ENCODE measurements around the gene GMPR. TPM values are rescaled to one million over a fixed set of nuclear protein-coding genes. Genes with fewer than 3 reads are reported as not detected.

Gene GMPR
- total and polyA plus RNA-seq, 10 of the 15 experiments (the other 5 are each of a cell fraction or from before 2014, with no cell fraction given), result 0.15 to 1.8 (median 0.49) TPM; not detected in 1

- POLR2A ChIA-PET, result no interaction called here
- BruUV-seq (replicated peaks), result no TSS peak
- H3K27me3 ChIP-seq (replicated peaks in 1 of 2; ENCODE audit: control insufficient read depth in 2 of 2, insufficient read depth in 2 of 2, low read length in 1 of 2), result no peaks in the 10 kb centered on the region
- no peaks in the 10 kb centered on the region for H4K20me1 ChIP-seq (ENCODE audit: control insufficient read depth, insufficient read depth)
- H3K9me3 ChIP-seq (replicated peaks; ENCODE audit: control insufficient read depth, insufficient read depth, low read length), result no peaks in the 10 kb centered on the region
- no peak overlapping the region for H3K4me2 ChIP-seq (ENCODE audit: control insufficient read depth, insufficient read depth)
- TF ChIP-seq NFXL1 (IDR thresholded peaks at IDR 0.05; ENCODE audit: borderline replicate concordance) (no peak), KDM1A (IDR thresholded peaks at IDR 0.05; ENCODE audit: borderline replicate concordance) (no peak), ZNF217 (IDR thresholded peaks at IDR 0.05) (no peak)
- no peak overlapping the region for H3K27ac ChIP-seq (ENCODE audit: control insufficient read depth, insufficient read depth)
- SMC1A ChIA-PET (ENCODE audit: uncharacterized antibody, unreplicated experiment), result interaction anchor here (0.7 to 1.0 kb wide), 2 partner anchors 15 to 17 kb away, joined by 3 read pairs; no protein-coding TSS in a partner anchor
- intact Hi-C loops (cut with micrococcal nuclease; ENCODE audit: unreplicated experiment) (no loop called here), in situ Hi-C loops (cut with MboI) (no loop called here)
- H3K9ac ChIP-seq (ENCODE audit: control insufficient read depth, insufficient read depth, low read length), result no peak overlapping the region
- H3K79me2 ChIP-seq (ENCODE audit: control insufficient read depth, insufficient read depth, low read length), result no peaks in the 10 kb centered on the region
- 67% methylated on average over 3 of the region's 3 CpGs for WGBS (ENCODE audit: insufficient coverage, insufficient replicate concordance, low lambda C conversion rate, missing lambda C conversion rate)
- no peak overlapping the region for H3K4me3 ChIP-seq
- CTCF ChIA-PET, result interaction anchor here (0.9 kb wide), 1 partner anchor 12 kb away, joined by 3 read pairs; no protein-coding TSS in a partner anchor
- no peak for DNase-seq (ENCODE audit: low read depth, low spot score)
- no peaks in the 10 kb centered on the region for H3K4me1 ChIP-seq (ENCODE audit: control insufficient read depth, insufficient read depth, low read length)
- no peak overlapping the region for H2AFZ ChIP-seq (ENCODE audit: control insufficient read depth, low read depth, low read length)
- RAD21 ChIA-PET (ENCODE audit: unreplicated experiment), result interaction anchor here (0.7 kb wide), 1 partner anchor 1452 kb away, joined by 3 read pairs; no protein-coding TSS in a partner anchor
- ATAC-seq, result peak; percentile 66
- no peak for FAIRE-seq
- H3K36me3 ChIP-seq (ENCODE audit: control insufficient read depth in 2 of 2, insufficient read depth in 2 of 2, low read length in 1 of 2), result no peaks in the 10 kb centered on the region
Observed at GRCh38 chr6:16222826-16223225, 15.6 kb upstream of the GMPR start.

GRCh38 chr6:16223362-16223761 is 15.0 kb upstream of the GMPR start:
- no peak overlapping the region for H3K27ac ChIP-seq (ENCODE audit: control insufficient read depth, insufficient read depth)
- no TSS peak for BruUV-seq (replicated peaks)
- ChIA-PET POLR2A (interaction anchor here (1.0 kb wide), 1 partner anchor 974 kb away, joined by 4 read pairs; no protein-coding TSS in a partner anchor), CTCF (interaction anchor here (0.9 to 1.0 kb wide), 3 partner anchors 13 to 63 kb away, joined by 3 read pairs; no protein-coding TSS in a partner anchor), SMC1A (ENCODE audit: uncharacterized antibody, unreplicated experiment) (interaction anchor here (0.7 to 1.3 kb wide), 2 partner anchors 15 to 17 kb away, joined by 3 to 4 read pairs; no protein-coding TSS in a partner anchor), RAD21 (ENCODE audit: unreplicated experiment) (no interaction called here)
- H3K4me1 ChIP-seq (ENCODE audit: control insufficient read depth, insufficient read depth, low read length), result no peaks in the 10 kb centered on the region
- no peaks in the 10 kb centered on the region; a peak in 1 of 4 replicates for H3K27me3 ChIP-seq (replicated peaks in 1 of 2; ENCODE audit: control insufficient read depth in 2 of 2, insufficient read depth in 2 of 2, low read length in 1 of 2)
- no peak for FAIRE-seq
- H3K9ac ChIP-seq (ENCODE audit: control insufficient read depth, insufficient read depth, low read length), result no peak overlapping the region
- DNase-seq (ENCODE audit: low read depth, low spot score), result no peak
- intact Hi-C loops (cut with micrococcal nuclease; ENCODE audit: unreplicated experiment), result no loop called here
- H3K9me3 ChIP-seq (replicated peaks; ENCODE audit: control insufficient read depth, insufficient read depth, low read length), result no peaks in the 10 kb centered on the region
- no peaks in the 10 kb centered on the region for H3K36me3 ChIP-seq (ENCODE audit: control insufficient read depth in 2 of 2, insufficient read depth in 2 of 2, low read length in 1 of 2)
- no peaks in the 10 kb centered on the region for H3K79me2 ChIP-seq (ENCODE audit: control insufficient read depth, insufficient read depth, low read length)
- in situ Hi-C loops (cut with MboI), result no loop called here
- 80% methylated on average over 7 of the region's 7 CpGs for WGBS (ENCODE audit: insufficient coverage, insufficient replicate concordance, low lambda C conversion rate, missing lambda C conversion rate)
- H2AFZ ChIP-seq (ENCODE audit: control insufficient read depth, low read depth, low read length), result no peak overlapping the region
- H3K4me3 ChIP-seq, result no peak overlapping the region
- ATAC-seq, result no peak
- no peaks in the 10 kb centered on the region for H4K20me1 ChIP-seq (ENCODE audit: control insufficient read depth, insufficient read depth)
- no peak overlapping the region for H3K4me2 ChIP-seq (ENCODE audit: control insufficient read depth, insufficient read depth)
- no peak for TF ChIP-seq ZBTB4 (CRISPR knock-in tag; IDR thresholded peaks at IDR 0.05)
- no peak for TF ChIP-seq E4F1 (IDR thresholded peaks at IDR 0.05; ENCODE audit: borderline replicate concordance, partially characterized antibody)
- TF ChIP-seq NBN (IDR thresholded peaks at IDR 0.05), result no peak
- TF ChIP-seq, protein P1, sequence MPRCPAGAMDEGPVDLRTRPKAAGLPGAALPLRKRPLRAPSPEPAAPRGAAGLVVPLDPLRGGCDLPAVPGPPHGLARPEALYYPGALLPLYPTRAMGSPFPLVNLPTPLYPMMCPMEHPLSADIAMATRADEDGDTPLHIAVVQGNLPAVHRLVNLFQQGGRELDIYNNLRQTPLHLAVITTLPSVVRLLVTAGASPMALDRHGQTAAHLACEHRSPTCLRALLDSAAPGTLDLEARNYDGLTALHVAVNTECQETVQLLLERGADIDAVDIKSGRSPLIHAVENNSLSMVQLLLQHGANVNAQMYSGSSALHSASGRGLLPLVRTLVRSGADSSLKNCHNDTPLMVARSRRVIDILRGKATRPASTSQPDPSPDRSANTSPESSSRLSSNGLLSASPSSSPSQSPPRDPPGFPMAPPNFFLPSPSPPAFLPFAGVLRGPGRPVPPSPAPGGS (IDR thresholded peaks at IDR 0.05; ENCODE audit: borderline replicate concordance, insufficient read depth, low read depth, low read length, poor library complexity, severe bottlenecking), result no peak
- no peak for TF ChIP-seq EZH2 (IDR thresholded peaks at IDR 0.05; ENCODE audit: borderline replicate concordance, control insufficient read depth, low read depth, low read length)
- TF ChIP-seq RAD21 (IDR thresholded peaks at IDR 0.05; ENCODE audit: insufficient read depth, low read depth, low read length), result no peak
